ENCODE measurements around the gene COL4A2.

Gene COL4A2

GRCh38 chr13:110371550-110372465, 64.7 kb downstream of the COL4A2 start:
- Histone ChIP-seq H3K36me3 (no peaks in the 10 kb centered on the region), H3K4me1 (ENCODE audit: control insufficient read depth in 1 of 2, insufficient read depth in 1 of 2, low read depth in 1 of 2, low read length in 1 of 2) (no peaks in the 10 kb centered on the region), H3K27ac (no peak overlapping the region), H3K9me3 (no peaks in the 10 kb centered on the region), H3K4me3 (ENCODE audit: low read depth in 1 of 2, low read length in 1 of 2) (no peak overlapping the region), H3K27me3 (peaks cover 37% of the 10 kb centered on the region)
- TF ChIP-seq, protein P1, sequence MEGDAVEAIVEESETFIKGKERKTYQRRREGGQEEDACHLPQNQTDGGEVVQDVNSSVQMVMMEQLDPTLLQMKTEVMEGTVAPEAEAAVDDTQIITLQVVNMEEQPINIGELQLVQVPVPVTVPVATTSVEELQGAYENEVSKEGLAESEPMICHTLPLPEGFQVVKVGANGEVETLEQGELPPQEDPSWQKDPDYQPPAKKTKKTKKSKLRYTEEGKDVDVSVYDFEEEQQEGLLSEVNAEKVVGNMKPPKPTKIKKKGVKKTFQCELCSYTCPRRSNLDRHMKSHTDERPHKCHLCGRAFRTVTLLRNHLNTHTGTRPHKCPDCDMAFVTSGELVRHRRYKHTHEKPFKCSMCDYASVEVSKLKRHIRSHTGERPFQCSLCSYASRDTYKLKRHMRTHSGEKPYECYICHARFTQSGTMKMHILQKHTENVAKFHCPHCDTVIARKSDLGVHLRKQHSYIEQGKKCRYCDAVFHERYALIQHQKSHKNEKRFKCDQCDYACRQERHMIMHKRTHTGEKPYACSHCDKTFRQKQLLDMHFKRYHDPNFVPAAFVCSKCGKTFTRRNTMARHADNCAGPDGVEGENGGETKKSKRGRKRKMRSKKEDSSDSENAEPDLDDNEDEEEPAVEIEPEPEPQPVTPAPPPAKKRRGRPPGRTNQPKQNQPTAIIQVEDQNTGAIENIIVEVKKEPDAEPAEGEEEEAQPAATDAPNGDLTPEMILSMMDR (IDR thresholded peaks at IDR 0.05), result no peak

- Histone ChIP-seq H3K27ac (no peak overlapping the region), H3K36me3 (no peaks in the 10 kb centered on the region), H3K27me3 (peaks cover 37% of the 10 kb centered on the region), H3K4me3 (ENCODE audit: low read depth in 1 of 2, low read length in 1 of 2) (no peak overlapping the region), H3K4me1 (ENCODE audit: control insufficient read depth in 1 of 2, insufficient read depth in 1 of 2, low read depth in 1 of 2, low read length in 1 of 2) (no peaks in the 10 kb centered on the region), H3K9me3 (no peaks in the 10 kb centered on the region)
- TF ChIP-seq, protein P1 (IDR thresholded peaks at IDR 0.05), result no peak
Measured at GRCh38 chr13:110372676-110373075, 65.6 kb downstream of the COL4A2 start.

DNA sequence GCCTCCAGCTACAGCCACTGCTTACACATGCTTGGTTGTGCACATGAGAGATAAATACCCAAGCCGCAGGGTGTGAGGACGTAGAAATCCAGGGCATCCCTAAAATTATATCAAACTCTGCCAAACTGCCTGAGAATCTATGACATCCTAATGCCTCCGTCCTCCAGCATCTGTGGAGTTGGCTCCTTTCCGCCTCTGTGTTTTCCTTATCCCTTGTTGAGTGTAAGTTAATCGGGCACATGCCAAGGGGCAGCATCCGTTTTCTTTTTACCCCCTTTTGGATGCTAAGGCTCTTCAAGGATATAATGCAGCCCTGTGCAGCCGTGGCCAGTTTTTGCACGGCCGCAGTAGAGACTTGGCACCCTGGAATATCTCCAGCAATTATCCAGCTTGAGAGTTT, 66.5 kb downstream of the COL4A2 start:
- TF ChIP-seq, protein P1 (IDR thresholded peaks at IDR 0.05), result no peak
- no peak overlapping the region for H3K27ac ChIP-seq
- peaks cover 37% of the 10 kb centered on the region for H3K27me3 ChIP-seq
- no peak overlapping the region for H3K4me3 ChIP-seq (ENCODE audit: low read depth in 1 of 2, low read length in 1 of 2)
- H3K4me1 ChIP-seq (ENCODE audit: control insufficient read depth in 1 of 2, insufficient read depth in 1 of 2, low read depth in 1 of 2, low read length in 1 of 2), result no peaks in the 10 kb centered on the region
- H3K36me3 ChIP-seq, result no peaks in the 10 kb centered on the region
- no peaks in the 10 kb centered on the region for H3K9me3 ChIP-seq

- TF ChIP-seq, protein P1 (IDR thresholded peaks at IDR 0.05), result no peak
- Histone ChIP-seq H3K4me3 (ENCODE audit: low read depth in 1 of 2, low read length in 1 of 2) (no peak overlapping the region), H3K36me3 (no peaks in the 10 kb centered on the region), H3K4me1 (ENCODE audit: control insufficient read depth in 1 of 2, insufficient read depth in 1 of 2, low read depth in 1 of 2, low read length in 1 of 2) (no peaks in the 10 kb centered on the region), H3K27me3 (peaks cover 37% of the 10 kb centered on the region), H3K27ac (no peak overlapping the region), H3K9me3 (no peaks in the 10 kb centered on the region)
Measured at GRCh38 chr13:110374431-110375370, 67.6 kb downstream of the COL4A2 start.

GRCh38 chr13:110376120-110376519, 69.0 kb downstream of the COL4A2 start:
- Histone ChIP-seq H3K9me3 (no peaks in the 10 kb centered on the region), H3K4me1 (ENCODE audit: control insufficient read depth in 1 of 2, insufficient read depth in 1 of 2, low read depth in 1 of 2, low read length in 1 of 2) (no peaks in the 10 kb centered on the region), H3K27ac (no peak overlapping the region), H3K36me3 (no peaks in the 10 kb centered on the region), H3K4me3 (ENCODE audit: low read depth in 1 of 2, low read length in 1 of 2) (no peak overlapping the region), H3K27me3 (peaks cover 31% of the 10 kb centered on the region)
- TF ChIP-seq, protein P1 (IDR thresholded peaks at IDR 0.05), result no peak

Data from neutrophil (primary cell).